Upper lobe of left lung (tissue), 4 donors: ENCODE measurements around the gene CADPS.

Experiments used
- CTCF ChIP-seq, 6 experiments: fragments of 450-650 bp in 4 of 6; fragments of 200-600 bp in 2 of 6; sonication (generic) in 2 of 6; IDR thresholded peaks; one replicate each; pipeline ENCODE4 v1.5.1; 2016 to 2019; ENCODE audit warnings: antibody characterized with exemption in 6 of 6
- EP300 ChIP-seq, 4 donors: sonication (generic); formaldehyde crosslinking; IDR thresholded peaks; one replicate each; pipeline ENCODE4 v1.5.1; 2017; ENCODE audit warnings: antibody characterized with exemption in 4 of 4, control low read depth in 2 of 4

- TF ChIP-seq CTCF (IDR thresholded peaks at IDR 0.05): no peak
- TF ChIP-seq EP300 (IDR thresholded peaks at IDR 0.05): no peak
Observed at GRCh38 chr3:62827550-62827949, 47.7 kb downstream of the CADPS start.
